HEK293T (cell line): ENCODE measurements around the gene PLEKHH1.
A peak's percentile ranks its signal among the peaks of the same experiment; 100 is the strongest.

Experiments used
- CTCF ChIA-PET: fragments of 350-600 bp; formaldehyde crosslinking; extraction: SDS; loops from one replicate; lab custom pipeline; 2021; ENCODE audit warnings: antibody characterized with exemption, inconsistent platforms; lab: Yijun Ruan, JAX
- POLR2A ChIA-PET: fragments of 350-600 bp; formaldehyde crosslinking; extraction: SDS; loops from one replicate; lab custom pipeline; 2020; ENCODE audit warnings: antibody characterized with exemption, inconsistent platforms; lab: Yijun Ruan, JAX
- DNase-seq: peaks from one replicate; pipeline ENCODE4 v3.0.0; 2012; ENCODE audit warnings: mixed read lengths; ENCODE audit errors: extremely low spot score
- ARNT ChIP-seq: fragments of 450-650 bp; IDR thresholded peaks from 2 replicates; pipeline ENCODE4 v1.6.1; 2017; ENCODE audit warnings: mild to moderate bottlenecking
- BHLHE40 ChIP-seq: fragments of 450-650 bp; IDR thresholded peaks from 2 replicates; pipeline ENCODE4 v1.6.1; 2016; ENCODE audit warnings: mild to moderate bottlenecking, moderate library complexity, borderline replicate concordance
- CTBP1 ChIP-seq: fragments of 450-650 bp; IDR thresholded peaks from 2 replicates; pipeline ENCODE4 v1.6.1; 2016; ENCODE audit warnings: borderline replicate concordance
- ELF4 ChIP-seq: fragments of 450-650 bp; IDR thresholded peaks from 2 replicates; pipeline ENCODE4 v1.6.1; 2017; ENCODE audit warnings: antibody characterized with exemption
- FOXA1 ChIP-seq: fragments of 450-650 bp; IDR thresholded peaks from 2 replicates; pipeline ENCODE4 v1.6.1; 2016; ENCODE audit warnings: mild to moderate bottlenecking
- FOXK2 ChIP-seq: fragments of 450-650 bp; IDR thresholded peaks from 2 replicates; pipeline ENCODE4 v1.6.1; 2016; ENCODE audit warnings: mild to moderate bottlenecking
- FOXM1 ChIP-seq: fragments of 450-650 bp; IDR thresholded peaks from 2 replicates; pipeline ENCODE4 v1.6.1; 2017; ENCODE audit warnings: mild to moderate bottlenecking, borderline replicate concordance
- HDGF ChIP-seq: fragments of 450-650 bp; IDR thresholded peaks from 2 replicates; pipeline ENCODE4 v1.6.1; 2017; ENCODE audit warnings: antibody characterized with exemption, borderline replicate concordance
- L3MBTL2 ChIP-seq: fragments of 450-650 bp; conservative IDR thresholded peaks from 2 replicates; pipeline ENCODE4 v1.6.1; 2016; ENCODE audit warnings: mild to moderate bottlenecking
- LEF1 ChIP-seq: fragments of 450-650 bp; IDR thresholded peaks from 2 replicates; pipeline ENCODE4 v1.6.1; 2017; ENCODE audit warnings: mild to moderate bottlenecking, borderline replicate concordance
- NFRKB ChIP-seq: fragments of 450-650 bp; IDR thresholded peaks from 2 replicates; pipeline ENCODE4 v1.6.1; 2016; ENCODE audit warnings: mild to moderate bottlenecking, moderate library complexity
- SP1 ChIP-seq: fragments of 450-650 bp; IDR thresholded peaks from 2 replicates; pipeline ENCODE4 v1.6.1; 2017
- SUZ12 ChIP-seq: fragments of 450-650 bp; IDR thresholded peaks from 2 replicates; pipeline ENCODE4 v1.6.1; 2016; ENCODE audit warnings: mild to moderate bottlenecking
- TARDBP ChIP-seq: fragments of 450-650 bp; IDR thresholded peaks from 2 replicates; pipeline ENCODE4 v1.6.1; 2016
- ZNF384 ChIP-seq: fragments of 450-650 bp; IDR thresholded peaks from 2 replicates; pipeline ENCODE4 v1.6.1; 2016
- TF ChIP-seq, protein P1 (sequence below): fragments of 450-650 bp; IDR thresholded peaks from 2 replicates; pipeline ENCODE4 v1.6.1; 2016

Gene PLEKHH1

DNA sequence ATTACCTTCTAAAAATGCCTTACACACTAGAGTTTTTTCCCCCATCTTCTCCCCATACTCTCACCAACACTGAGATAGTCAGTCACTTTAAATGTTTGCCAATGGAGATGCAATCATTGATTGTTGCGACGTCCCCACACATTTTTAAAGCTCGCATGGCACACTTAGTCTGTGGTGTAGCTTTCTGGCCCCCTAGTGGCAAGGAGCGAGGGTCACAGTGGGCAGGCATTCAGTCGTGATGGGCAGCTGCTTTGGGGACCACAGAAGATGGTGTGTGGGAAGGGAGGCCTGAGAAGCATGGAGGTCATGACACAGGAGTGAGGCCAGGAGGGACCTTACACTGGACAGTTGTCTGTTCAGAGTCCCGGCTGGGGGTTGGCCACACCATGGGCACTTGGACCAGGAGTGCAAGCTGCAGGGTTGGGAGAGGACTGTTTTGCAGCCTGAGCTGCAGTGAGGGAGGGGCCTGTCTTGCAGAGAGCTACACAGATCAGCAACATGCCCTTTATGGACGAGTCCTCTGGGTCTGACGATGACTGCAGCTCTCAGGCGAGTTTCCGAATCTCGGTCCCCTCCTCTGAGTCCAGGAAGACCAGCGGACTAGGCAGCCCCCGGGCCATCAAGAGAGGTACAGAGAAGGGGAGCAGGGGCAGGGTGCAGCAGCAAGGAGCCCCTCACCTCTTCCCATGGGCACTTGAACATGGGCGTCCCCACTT lies 38.3 kb downstream of the PLEKHH1 start:
- DNase-seq, result peak; percentile 72
- TF ChIP-seq, protein P1, sequence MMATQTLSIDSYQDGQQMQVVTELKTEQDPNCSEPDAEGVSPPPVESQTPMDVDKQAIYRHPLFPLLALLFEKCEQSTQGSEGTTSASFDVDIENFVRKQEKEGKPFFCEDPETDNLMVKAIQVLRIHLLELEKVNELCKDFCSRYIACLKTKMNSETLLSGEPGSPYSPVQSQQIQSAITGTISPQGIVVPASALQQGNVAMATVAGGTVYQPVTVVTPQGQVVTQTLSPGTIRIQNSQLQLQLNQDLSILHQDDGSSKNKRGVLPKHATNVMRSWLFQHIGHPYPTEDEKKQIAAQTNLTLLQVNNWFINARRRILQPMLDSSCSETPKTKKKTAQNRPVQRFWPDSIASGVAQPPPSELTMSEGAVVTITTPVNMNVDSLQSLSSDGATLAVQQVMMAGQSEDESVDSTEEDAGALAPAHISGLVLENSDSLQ, result peak; percentile 78
- TF ChIP-seq TARDBP, result no peak
- TF ChIP-seq HDGF, result no peak
- no peak for TF ChIP-seq ZNF384
- ChIA-PET CTCF (interaction anchor here (0.7 to 3.0 kb wide), 25 partner anchors 8 to 1212 kb away, joined by 3 to 42 read pairs (median 4); partner anchors contain the start of gene PLEKHH1), POLR2A (interaction anchor here (0.6 to 2.2 kb wide), 5 partner anchors 28 to 149 kb away, joined by 3 to 12 read pairs (median 7); partner anchors contain the start of genes PIGH and PLEKHH1)

DNA sequence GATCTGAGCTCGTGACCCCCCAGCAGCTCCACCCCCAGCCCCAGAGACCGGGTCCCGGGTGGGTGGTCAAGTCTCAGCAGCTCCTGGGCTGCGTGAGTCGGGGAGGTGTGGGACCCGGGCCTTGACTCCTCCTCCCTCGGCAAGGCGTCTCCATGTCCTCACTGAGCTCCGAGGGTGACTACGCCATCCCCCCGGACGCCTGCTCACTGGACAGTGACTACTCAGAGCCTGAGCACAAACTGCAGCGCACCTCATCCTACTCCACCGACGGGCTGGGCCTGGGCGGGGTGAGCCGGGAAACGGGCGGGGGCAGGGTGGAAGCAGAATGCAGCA lies 38.9 kb downstream of the PLEKHH1 start:
- DNase-seq, result no peak
- ChIA-PET POLR2A (interaction anchor here (1.2 to 2.2 kb wide), 4 partner anchors 28 to 145 kb away, joined by 5 to 12 read pairs (median 9); partner anchors contain the start of genes PIGH and PLEKHH1), CTCF (interaction anchor here (0.8 to 3.0 kb wide), 21 partner anchors 8 to 1213 kb away, joined by 3 to 42 read pairs (median 4); partner anchors contain the start of gene PLEKHH1)
- no peak for TF ChIP-seq CTBP1
- no peak for TF ChIP-seq ARNT
- no peak for TF ChIP-seq FOXK2
- TF ChIP-seq HDGF, result no peak

DNA sequence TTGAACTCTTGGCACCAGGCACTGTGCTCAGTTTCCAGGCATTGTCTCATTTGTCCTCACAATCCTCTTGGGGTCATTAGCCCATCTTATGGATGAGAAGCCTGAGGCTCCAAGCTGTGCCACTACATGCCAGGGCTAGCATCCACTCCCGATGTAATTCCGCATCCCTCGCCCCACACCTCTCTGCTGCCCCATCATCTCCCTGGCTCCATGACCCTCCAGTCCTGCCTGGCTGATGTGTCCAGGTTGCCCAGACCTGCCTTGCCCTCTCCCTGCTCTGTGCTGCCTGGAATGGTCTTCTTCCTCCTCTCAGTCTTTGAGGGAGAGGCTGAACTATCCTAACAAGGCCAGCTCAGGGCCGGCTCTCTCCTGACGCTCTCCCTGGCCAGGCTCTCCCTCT lies 39.5 kb downstream of the PLEKHH1 start:
- ChIA-PET CTCF (interaction anchor here (1.0 to 3.0 kb wide), 6 partner anchors 9 to 146 kb away, joined by 3 to 42 read pairs (median 6); partner anchors contain the start of gene PLEKHH1), POLR2A (interaction anchor here (1.8 to 2.2 kb wide), 2 partner anchors 27 to 45 kb away, joined by 11 to 12 read pairs; partner anchors contain the start of gene PIGH)
- DNase-seq, result no peak
- TF ChIP-seq HDGF, result no peak
- no peak for TF ChIP-seq SP1
- TF ChIP-seq ARNT, result no peak
- TF ChIP-seq FOXK2, result no peak
- no peak for TF ChIP-seq NFRKB
- no peak for TF ChIP-seq ELF4
- TF ChIP-seq, protein P1, result no peak
- no peak for TF ChIP-seq ZNF384
- TF ChIP-seq FOXA1, result no peak
- TF ChIP-seq L3MBTL2, result no peak
- TF ChIP-seq SUZ12, result no peak
- TF ChIP-seq CTBP1, result no peak
- TF ChIP-seq FOXM1, result no peak
- no peak for TF ChIP-seq BHLHE40
- no peak for TF ChIP-seq LEF1
- no peak for TF ChIP-seq TARDBP

DNA sequence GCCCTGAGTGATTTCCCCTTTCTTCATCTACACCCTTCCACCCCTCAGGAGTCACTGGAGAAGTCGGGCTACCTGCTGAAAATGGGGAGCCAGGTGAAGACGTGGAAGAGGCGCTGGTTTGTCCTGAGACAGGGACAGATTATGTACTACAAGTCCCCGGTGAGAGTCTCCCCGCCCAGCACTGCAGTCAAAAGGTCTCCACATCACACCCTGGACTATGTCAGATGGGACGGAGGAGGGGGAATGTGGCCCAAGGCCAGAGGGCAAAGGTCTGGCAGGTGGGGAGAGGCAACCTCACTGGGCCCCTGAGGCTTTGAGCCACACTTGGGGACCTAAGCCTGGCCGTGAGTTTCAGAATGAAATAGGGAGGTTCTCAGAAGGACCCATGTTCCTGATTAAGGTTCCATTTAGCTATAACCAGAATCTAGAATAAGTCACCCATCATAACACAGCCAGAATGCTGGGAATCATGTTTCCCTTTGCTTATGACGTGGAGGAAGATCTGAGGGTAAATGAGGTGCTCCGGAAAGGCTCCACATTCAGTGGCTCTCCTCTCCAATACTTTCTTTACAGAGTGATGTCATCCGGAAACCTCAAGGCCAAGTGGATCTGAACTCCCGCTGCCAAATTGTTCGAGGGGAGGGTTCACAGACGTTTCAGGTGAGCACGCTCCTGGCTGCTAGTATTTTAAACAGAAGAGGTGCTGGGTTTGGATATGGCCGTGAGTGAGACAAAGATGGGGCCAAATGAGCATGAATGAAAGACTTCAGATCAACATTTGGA lies 40.3 kb downstream of the PLEKHH1 start:
- no peak for DNase-seq
- ChIA-PET POLR2A (no interaction called here), CTCF (no interaction called here)
- TF ChIP-seq ARNT, result no peak
- no peak for TF ChIP-seq HDGF
- no peak for TF ChIP-seq NFRKB
- TF ChIP-seq FOXK2, result no peak
- no peak for TF ChIP-seq FOXA1
- TF ChIP-seq CTBP1, result no peak
- TF ChIP-seq FOXM1, result no peak
- no peak for TF ChIP-seq ELF4
- no peak for TF ChIP-seq SP1
- no peak for TF ChIP-seq LEF1
- no peak for TF ChIP-seq BHLHE40
- no peak for TF ChIP-seq ZNF384

DNA sequence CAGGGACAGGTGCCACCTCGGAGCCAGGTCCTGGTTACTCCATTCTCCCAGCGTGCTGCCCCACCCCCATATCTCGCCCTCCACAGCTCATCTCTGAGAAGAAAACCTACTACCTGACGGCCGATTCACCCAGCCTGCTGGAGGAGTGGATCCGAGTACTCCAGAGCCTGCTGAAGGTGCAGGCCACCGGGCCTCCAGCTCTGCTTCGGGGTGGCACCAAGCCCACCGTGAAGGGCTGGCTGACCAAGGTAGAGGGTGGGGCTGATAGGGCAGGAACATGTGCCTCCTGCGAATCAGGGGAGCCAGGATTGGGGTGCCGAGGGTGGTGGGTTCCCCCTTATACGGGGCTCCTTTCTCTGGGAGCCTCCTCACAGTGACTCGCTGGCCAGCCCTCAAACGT lies 41.1 kb downstream of the PLEKHH1 start:
- TF ChIP-seq, protein P1, result no peak
- TF ChIP-seq ELF4 (no peak), ZNF384 (no peak), HDGF (no peak), FOXK2 (no peak), FOXA1 (no peak)
- POLR2A ChIA-PET, result no interaction called here
- CTCF ChIA-PET, result no interaction called here
- DNase-seq, result no peak

DNA sequence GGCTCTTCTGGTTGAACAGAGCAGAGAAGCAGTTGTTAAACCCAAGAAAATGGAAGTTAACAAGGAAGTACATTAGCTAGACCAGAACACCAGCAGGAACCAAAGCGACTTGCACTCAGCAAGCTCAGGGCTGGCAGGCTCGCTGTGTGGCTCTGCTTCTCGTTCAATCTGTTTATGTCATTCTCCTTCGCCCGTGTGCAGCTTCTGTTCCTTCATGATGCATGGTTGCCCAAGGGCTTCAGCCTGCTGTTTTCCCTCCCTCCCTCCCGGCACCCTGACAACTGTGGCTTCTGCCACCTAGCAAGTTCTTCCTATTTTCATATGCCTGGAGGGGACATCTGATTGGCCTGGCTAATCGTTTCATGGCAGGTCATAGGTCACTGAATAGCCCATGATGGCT lies 41.7 kb downstream of the PLEKHH1 start:
- CTCF ChIA-PET, result no interaction called here
- DNase-seq, result no peak
- TF ChIP-seq CTBP1 (no peak), FOXM1 (no peak), TARDBP (no peak), SUZ12 (no peak), LEF1 (no peak), ARNT (no peak), ELF4 (no peak), SP1 (no peak), ZNF384 (no peak), BHLHE40 (no peak), FOXK2 (no peak), FOXA1 (no peak), NFRKB (no peak), HDGF (no peak), L3MBTL2 (no peak)
- TF ChIP-seq, protein P1, result no peak
- POLR2A ChIA-PET, result no interaction called here
